Naive B cell (primary cell): ENCODE measurements around the gene HASPIN. TPM values are rescaled to one million over a fixed set of nuclear protein-coding genes. Genes with fewer than 3 reads are reported as not detected.
"Not testable (repeated sequence)": the region's sequence is repeated elsewhere in the genome, so short reads cannot be mapped to it uniquely, and the experiment has no call there.

Source experiments
- ATAC-seq, 2 donors: fragments of 150-1000 bp; cut with Tn5 transposase; 2 replicates each; pipeline ENCODE4 v1.10.0; 2021; ENCODE audit warnings: low read depth in 2 of 2, mild to moderate bottlenecking in 2 of 2, moderate library complexity in 2 of 2
- DNase-seq: peaks from one replicate; pipeline ENCODE4 v3.0.0; 2022
- H3K27ac Mint-ChIP-seq, 6 donors: one replicate each; pipeline ENCODE4 v1.8.0; 2020 to 2022; ENCODE audit warnings: mild to moderate bottlenecking in 6 of 6, mixed read lengths in 6 of 6, moderate library complexity in 5 of 6, inconsistent platforms in 2 of 6
- H3K27me3 Mint-ChIP-seq, 3 donors: one replicate each; pipeline ENCODE4 v1.8.0; 2021 to 2022; ENCODE audit warnings: mixed read lengths in 3 of 3, mild to moderate bottlenecking in 1 of 3
- H3K36me3 Mint-ChIP-seq, 2 donors: one replicate each; pipeline ENCODE4 v1.8.0; 2020 to 2022; ENCODE audit warnings: mixed read lengths in 2 of 2, inconsistent platforms in 1 of 2, mild to moderate bottlenecking in 1 of 2
- H3K4me1 Mint-ChIP-seq, 3 donors: one replicate each; pipeline ENCODE4 v1.8.0; 2020 to 2022; ENCODE audit warnings: mixed read lengths in 3 of 3, inconsistent platforms in 1 of 3, mild to moderate bottlenecking in 1 of 3, moderate library complexity in 1 of 3
- H3K4me3 Mint-ChIP-seq, 8 donors: one replicate each; pipeline ENCODE4 v1.8.0; 2020 to 2022; ENCODE audit warnings: mild to moderate bottlenecking in 8 of 8, mixed read lengths in 8 of 8, moderate library complexity in 8 of 8, inconsistent platforms in 2 of 8
- H3K9me3 Mint-ChIP-seq, 7 donors: one replicate each; pipeline ENCODE4 v1.8.0; 2020 to 2022; ENCODE audit warnings: mixed read lengths in 7 of 7, mild to moderate bottlenecking in 5 of 7, inconsistent platforms in 2 of 7, moderate library complexity in 1 of 7
- polyA plus RNA-seq, 6 donors: library from polyadenylated mRNA; unstranded; fragments of 300-500 nt; fragmentation: Illumina TruSeq; gene quantifications; one replicate each; pipeline ENCODE4 v1.2.3, GENCODE V29; 2021; ENCODE audit warnings: low read depth in 6 of 6

Gene HASPIN
- polyA plus RNA-seq, 6 donors from 2014 or later = 0.19 to 2.3 (median 0.74) TPM

GRCh38 chr17:3729881-3730280 lies 6.2 kb downstream of the HASPIN start:
- no peak for DNase-seq
- Mint-ChIP-seq H3K4me1 (peaks cover 28 to 43% (median 36%) of the 10 kb centered on the region in 3 donors), H3K4me3 (no peak overlapping the region), H3K36me3 (no peaks in the 10 kb centered on the region), H3K27me3 (no peaks in the 10 kb centered on the region), H3K9me3 (no peaks in the 10 kb centered on the region), H3K27ac (no peak overlapping the region)
- ATAC-seq = no peak

GRCh38 chr17:3730881-3731429 lies 7.3 kb downstream of the HASPIN start:
- Mint-ChIP-seq H3K36me3 (no peaks in the 10 kb centered on the region), H3K9me3 (no peaks in the 10 kb centered on the region), H3K4me1 (peaks cover 28 to 34% (median 33%) of the 10 kb centered on the region in 3 donors), H3K27me3 (no peaks in the 10 kb centered on the region), H3K4me3 (no peak overlapping the region), H3K27ac (peak overlapping the region in 2 of 6 donors; percentile 33 to 78)
- DNase-seq (no peak), ATAC-seq (no peak)

GRCh38 chr17:3732210-3732621 lies 8.5 kb downstream of the HASPIN start:
- Mint-ChIP-seq H3K4me1 (peaks cover 28 to 36% (median 32%) of the 10 kb centered on the region in 3 donors), H3K4me3 (peak overlapping the region in 5 of 8 donors; percentile 4 to 69 (median 47)), H3K27ac (peak overlapping the region in 2 of 6 donors; percentile 5 to 88), H3K9me3 (no peaks in the 10 kb centered on the region), H3K36me3 (no peaks in the 10 kb centered on the region), H3K27me3 (no peaks in the 10 kb centered on the region)
- no peak for DNase-seq
- peak; percentile 52 to 84 for ATAC-seq

- not testable (repeated sequence) for DNase-seq, H3K4me3 Mint-ChIP-seq, H3K9me3 Mint-ChIP-seq, H3K27me3 Mint-ChIP-seq, H3K36me3 Mint-ChIP-seq, H3K27ac Mint-ChIP-seq, ATAC-seq
- H3K4me1 Mint-ChIP-seq = peaks cover 37 to 55% (median 50%) of the 10 kb centered on the region in 3 donors
These were observed 11.2 kb downstream of the HASPIN start for GRCh38 chr17:3734911-3735276.

- DNase-seq (no peak), ATAC-seq (no peak)
- no peak overlapping the region for H3K27ac Mint-ChIP-seq
- no peaks in the 10 kb centered on the region for H3K27me3 Mint-ChIP-seq
- H3K9me3 Mint-ChIP-seq = no peaks in the 10 kb centered on the region
- H3K4me1 Mint-ChIP-seq = peaks cover 35 to 58% (median 55%) of the 10 kb centered on the region in 3 donors
- H3K4me3 Mint-ChIP-seq = no peak overlapping the region
- H3K36me3 Mint-ChIP-seq = no peaks in the 10 kb centered on the region
These were observed 11.8 kb downstream of the HASPIN start for GRCh38 chr17:3735515-3735914.

- Mint-ChIP-seq H3K27ac (peak overlapping the region in 3 of 6 donors; percentile 35 to 88 (median 74)), H3K9me3 (peaks cover 0 to 2% (median 0%) of the 10 kb centered on the region in 7 donors), H3K36me3 (no peaks in the 10 kb centered on the region), H3K27me3 (no peaks in the 10 kb centered on the region), H3K4me1 (peaks cover 27 to 53% (median 48%) of the 10 kb centered on the region in 3 donors), H3K4me3 (no peak overlapping the region)
- ATAC-seq (no peak), DNase-seq (no peak)
These were observed 15.0 kb downstream of the HASPIN start for GRCh38 chr17:3738562-3739295.

- Mint-ChIP-seq H3K9me3 (peaks cover 0 to 2% (median 0%) of the 10 kb centered on the region in 7 donors), H3K4me3 (peak overlapping the region in 2 of 8 donors; percentile 13 to 22), H3K27ac (peak overlapping the region in 4 of 6 donors; percentile 34 to 74 (median 45)), H3K27me3 (no peaks in the 10 kb centered on the region), H3K4me1 (peaks cover 24 to 45% (median 44%) of the 10 kb centered on the region in 3 donors), H3K36me3 (no peaks in the 10 kb centered on the region)
- DNase-seq = no peak
- ATAC-seq = no peak
These were observed 15.9 kb downstream of the HASPIN start for GRCh38 chr17:3739422-3740124.

- H3K27me3 Mint-ChIP-seq = no peaks in the 10 kb centered on the region
- H3K9me3 Mint-ChIP-seq = peaks cover 0 to 2% (median 0%) of the 10 kb centered on the region in 7 donors
- peak overlapping the region in 4 of 8 donors; percentile 33 to 70 (median 38) for H3K4me3 Mint-ChIP-seq
- peaks cover 24 to 44% (median 44%) of the 10 kb centered on the region in 3 donors for H3K4me1 Mint-ChIP-seq
- H3K36me3 Mint-ChIP-seq = no peaks in the 10 kb centered on the region
- H3K27ac Mint-ChIP-seq = peak overlapping the region in 5 of 6 donors; percentile 42 to 81 (median 61)
- DNase-seq = no peak
- ATAC-seq = peak; percentile 77 to 85
These were observed 16.9 kb downstream of the HASPIN start for GRCh38 chr17:3740611-3741073.

- ATAC-seq (no peak), DNase-seq (no peak)
- H3K36me3 Mint-ChIP-seq = no peaks in the 10 kb centered on the region
- no peak overlapping the region for H3K4me3 Mint-ChIP-seq
- H3K27me3 Mint-ChIP-seq = no peaks in the 10 kb centered on the region
- peaks cover 8 to 29% (median 17%) of the 10 kb centered on the region in 3 donors for H3K4me1 Mint-ChIP-seq
- peaks cover 0 to 2% (median 0%) of the 10 kb centered on the region in 7 donors for H3K9me3 Mint-ChIP-seq
- peak overlapping the region in 1 of 6 donors; percentile 56 for H3K27ac Mint-ChIP-seq
These were observed 20.3 kb downstream of the HASPIN start for GRCh38 chr17:3744014-3744413.

- Mint-ChIP-seq H3K27ac (no peak overlapping the region), H3K27me3 (no peaks in the 10 kb centered on the region), H3K9me3 (peaks cover 0 to 2% (median 0%) of the 10 kb centered on the region in 7 donors), H3K4me1 (peaks cover 3 to 19% (median 11%) of the 10 kb centered on the region in 3 donors), H3K4me3 (no peak overlapping the region), H3K36me3 (no peaks in the 10 kb centered on the region)
- no peak for DNase-seq
- ATAC-seq = no peak
These were observed 21.4 kb downstream of the HASPIN start for GRCh38 chr17:3745071-3745470.

- Mint-ChIP-seq H3K27me3 (no peaks in the 10 kb centered on the region), H3K27ac (no peak overlapping the region), H3K9me3 (peaks cover 0 to 2% (median 0%) of the 10 kb centered on the region in 7 donors), H3K4me1 (peaks cover 4 to 15% (median 5%) of the 10 kb centered on the region in 3 donors), H3K36me3 (no peaks in the 10 kb centered on the region), H3K4me3 (no peak overlapping the region)
- ATAC-seq (no peak), DNase-seq (no peak)
These were observed 24.1 kb downstream of the HASPIN start for GRCh38 chr17:3747805-3748204.

- H3K27ac Mint-ChIP-seq = peak overlapping the region in 1 of 6 donors; percentile 63
- no peaks in the 10 kb centered on the region for H3K27me3 Mint-ChIP-seq
- H3K4me1 Mint-ChIP-seq = peaks cover 5 to 12% (median 5%) of the 10 kb centered on the region in 3 donors
- no peaks in the 10 kb centered on the region for H3K36me3 Mint-ChIP-seq
- DNase-seq = no peak
- no peak for ATAC-seq
- no peaks in the 10 kb centered on the region for H3K9me3 Mint-ChIP-seq
- peak overlapping the region in 1 of 8 donors; percentile 47 for H3K4me3 Mint-ChIP-seq
These were observed 24.9 kb downstream of the HASPIN start for GRCh38 chr17:3748576-3748975.

- Mint-ChIP-seq H3K27ac (peak overlapping the region in 2 of 6 donors; percentile 16 to 56), H3K9me3 (no peaks in the 10 kb centered on the region), H3K4me3 (no peak overlapping the region), H3K27me3 (no peaks in the 10 kb centered on the region), H3K4me1 (peaks cover 5 to 19% (median 5%) of the 10 kb centered on the region in 3 donors), H3K36me3 (no peaks in the 10 kb centered on the region)
- DNase-seq = no peak
- ATAC-seq = no peak
These were observed 26.6 kb downstream of the HASPIN start for GRCh38 chr17:3750296-3750695.
